Measurements from ENCODE around the gene LIM2. TPM values are rescaled to one million over a fixed set of nuclear protein-coding genes. Genes with fewer than 3 reads are reported as not detected.

Gene LIM2
- total and polyA plus RNA-seq, 2 donors (not counting 1 experiment from before 2014, with no cell fraction given), result not detected

- POLR2A ChIA-PET, result no interaction called here
- no peak overlapping the region for H3K4me2 ChIP-seq (replicated peaks; ENCODE audit: low read depth, low read length, poor library complexity, severe bottlenecking)
Measured at GRCh38 chr19:51354103-51354741, 33.6 kb downstream of the LIM2 start.

More at GRCh38 chr19:51354103-51354741, 33.6 kb downstream of the LIM2 start:
- H3K79me2 ChIP-seq (ENCODE audit: control insufficient read depth, insufficient read depth, low read length), result peaks cover 9% of the 10 kb centered on the region
- H3K9ac ChIP-seq (ENCODE audit: low read length), result no peak overlapping the region
- intact Hi-C loops (cut with micrococcal nuclease), result no loop called here
- H2AFZ ChIP-seq (ENCODE audit: insufficient read depth, low read depth, low read length, poor library complexity, severe bottlenecking), result no peak overlapping the region
- H3K27me3 ChIP-seq (replicated peaks in 1 of 4; ENCODE audit: control extremely low read depth in 1 of 4, control insufficient read depth in 3 of 4, insufficient read depth in 4 of 4, low read length in 3 of 4), result no peaks in the 10 kb centered on the region
- H3K27ac ChIP-seq (ENCODE audit: low read length in 2 of 2), result no peak overlapping the region
- H4K20me1 ChIP-seq (ENCODE audit: control insufficient read depth, insufficient read depth, low read length, poor library complexity, severe bottlenecking), result no peaks in the 10 kb centered on the region
- H3K4me1 ChIP-seq (ENCODE audit: control insufficient read depth in 2 of 2, insufficient read depth in 2 of 2, low read length in 2 of 2), result no peaks in the 10 kb centered on the region
- TF ChIP-seq EZH2 (IDR thresholded peaks at IDR 0.05; ENCODE audit: borderline replicate concordance, insufficient read depth, low read depth, low read length, poor library complexity, severe bottlenecking) (no peak), CTCF (IDR thresholded peaks at IDR 0.05) (no peak)
- no peak overlapping the region for H3K4me3 ChIP-seq (ENCODE audit: control extremely low read depth in 1 of 5, extremely low read depth in 1 of 5, insufficient read depth in 1 of 5, low read depth in 2 of 5, low read length in 4 of 5)
- H3K4me1 Mint-ChIP-seq, result peaks cover 1% of the 10 kb centered on the region
- no peaks in the 10 kb centered on the region for H3K9me3 ChIP-seq (ENCODE audit: control extremely low read depth in 1 of 3, control insufficient read depth in 2 of 3, insufficient read depth in 1 of 3, low read length in 2 of 3)
- no peaks in the 10 kb centered on the region for H3K9me3 Mint-ChIP-seq (ENCODE audit: insufficient read depth)
- DNase-seq, result no peak
- WGBS (ENCODE audit: insufficient coverage), result over 99% methylated on average over 9 of the region's 12 CpGs
- H3K36me3 ChIP-seq (replicated peaks in 1 of 2; ENCODE audit: control extremely low read depth in 1 of 2, control insufficient read depth in 1 of 2, extremely low read depth in 1 of 2, insufficient read depth in 2 of 2, low read length in 1 of 2), result peaks cover 0 to 23% of the 10 kb centered on the region in 2 experiments
- H3K27ac Mint-ChIP-seq, result no peak overlapping the region
- H3K27me3 Mint-ChIP-seq, result no peaks in the 10 kb centered on the region
- no peak overlapping the region for H3K4me3 Mint-ChIP-seq
- no peak for ATAC-seq (ENCODE audit: low read depth)
- CTCF ChIA-PET, result no interaction called here

Measured in B cell (primary cell).